OCI-M2 (cell line): ENCODE results near the gene MEMO1.
"Not testable (repeated sequence)": the region's sequence is repeated elsewhere in the genome, so short reads cannot be mapped to it uniquely, and the experiment has no call there.

Experiments
- DNase-seq: peaks from one replicate; lab custom pipeline; 2025; ENCODE audit not compliant: unreplicated experiment; lab: John Stamatoyannopoulos, UW

Gene MEMO1

DNA sequence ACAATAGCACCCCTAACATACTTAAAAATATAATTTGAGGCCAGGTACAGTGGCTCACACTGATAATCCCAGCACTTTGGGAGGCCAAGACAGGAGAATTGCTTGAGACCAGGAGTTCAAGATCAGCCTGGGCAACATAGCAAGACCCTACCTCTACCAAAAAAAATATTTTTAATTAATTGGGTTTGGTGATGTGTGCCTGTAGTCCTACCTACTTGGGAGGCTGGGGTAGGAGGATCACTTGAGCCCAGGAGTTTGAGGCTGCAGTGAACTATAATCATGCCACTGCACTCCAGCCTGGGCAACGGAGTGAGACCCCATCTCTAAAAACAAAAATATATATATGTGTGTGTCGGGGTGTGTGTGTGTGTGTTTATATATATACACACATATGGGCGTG, 91.3 kb downstream of the MEMO1 start:
- no peak for DNase-seq

DNA sequence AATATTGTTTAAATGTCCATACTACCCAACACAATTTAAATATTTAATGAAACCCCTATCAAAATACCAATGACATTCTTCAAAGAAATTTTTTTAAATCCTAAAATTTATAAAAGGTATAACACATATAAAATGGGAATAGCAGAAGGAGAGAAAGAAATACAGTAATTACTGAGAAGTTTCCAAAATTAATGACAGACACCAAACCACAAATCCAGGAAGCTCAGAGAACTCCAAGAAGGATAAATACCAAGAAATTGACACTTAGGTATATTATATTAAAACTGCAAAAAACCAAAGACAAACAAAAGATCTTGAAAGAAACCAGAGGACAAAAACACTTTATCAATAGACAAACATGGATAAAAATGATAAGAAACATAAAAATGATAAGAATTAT, 101.1 kb downstream of the MEMO1 start:
- DNase-seq: no peak

DNA sequence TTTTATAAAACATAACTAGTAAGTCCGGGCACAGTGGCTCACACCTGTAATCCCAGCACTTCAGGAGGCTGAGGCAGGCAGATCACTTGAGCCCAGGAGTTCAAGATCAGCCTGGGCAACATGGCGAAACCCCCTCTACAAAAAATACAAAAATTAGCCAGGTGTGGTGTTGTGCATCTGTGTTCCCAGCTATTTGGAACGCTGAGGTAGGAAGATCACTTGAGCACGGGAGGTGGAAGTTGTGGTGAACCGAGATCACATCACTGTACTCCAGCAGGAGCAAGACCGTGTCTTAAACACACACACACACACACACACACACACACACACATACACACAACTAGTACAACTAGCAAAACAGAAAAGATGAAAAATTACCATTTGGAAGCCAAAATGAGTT, 103.3 kb downstream of the MEMO1 start:
- not testable (repeated sequence) for DNase-seq

DNA sequence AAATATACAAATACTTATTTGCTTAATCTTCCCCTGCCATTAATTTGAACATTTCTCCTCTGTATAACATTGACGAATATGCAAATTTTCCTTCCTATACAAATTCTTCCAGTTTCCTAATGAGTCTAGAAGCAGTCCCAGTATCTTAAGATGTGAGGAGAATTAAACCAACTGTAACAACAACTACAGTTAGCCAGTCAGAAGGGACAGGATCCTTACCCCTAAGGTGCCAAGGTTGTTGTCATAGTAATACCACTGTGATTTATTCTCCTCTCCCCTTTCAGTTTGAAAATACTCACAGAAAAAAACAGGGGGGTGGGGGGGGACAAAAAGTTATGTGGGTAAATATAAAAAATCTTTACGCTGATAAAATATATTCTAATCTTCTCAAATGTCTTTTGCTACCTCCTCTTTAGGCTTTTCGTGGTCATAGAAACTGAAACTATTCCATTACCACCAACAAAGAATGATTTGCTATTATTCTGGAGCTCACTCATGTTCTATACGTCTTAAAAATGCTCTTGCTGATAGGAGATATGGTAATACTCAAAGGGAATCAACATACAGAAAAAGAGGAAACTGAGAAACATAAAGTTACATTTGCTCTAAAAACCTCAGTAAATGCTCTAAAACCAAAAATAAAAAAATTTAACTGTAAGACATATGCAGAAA, 107.6 kb downstream of the MEMO1 start:
- no peak for DNase-seq

DNA sequence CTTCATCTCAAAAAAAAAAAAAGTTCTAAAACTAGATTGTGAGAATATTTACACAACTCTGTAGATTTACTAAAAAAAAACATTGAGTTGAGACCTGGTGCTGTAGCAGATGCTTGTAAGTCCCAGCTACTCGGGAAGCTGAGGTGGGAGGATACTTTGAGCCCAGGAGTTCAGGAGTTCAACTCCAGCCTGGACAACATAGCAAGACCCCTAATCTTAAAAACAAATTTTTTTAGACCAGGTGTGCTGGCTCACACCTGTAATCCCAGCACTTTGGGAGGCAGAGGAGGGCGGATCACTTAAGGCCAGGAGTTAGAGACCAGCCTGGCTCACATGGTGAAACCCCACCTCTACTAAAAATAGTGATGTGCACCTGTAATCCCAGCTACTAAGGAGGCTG, 108.9 kb downstream of the MEMO1 start:
- DNase-seq: no peak

DNA sequence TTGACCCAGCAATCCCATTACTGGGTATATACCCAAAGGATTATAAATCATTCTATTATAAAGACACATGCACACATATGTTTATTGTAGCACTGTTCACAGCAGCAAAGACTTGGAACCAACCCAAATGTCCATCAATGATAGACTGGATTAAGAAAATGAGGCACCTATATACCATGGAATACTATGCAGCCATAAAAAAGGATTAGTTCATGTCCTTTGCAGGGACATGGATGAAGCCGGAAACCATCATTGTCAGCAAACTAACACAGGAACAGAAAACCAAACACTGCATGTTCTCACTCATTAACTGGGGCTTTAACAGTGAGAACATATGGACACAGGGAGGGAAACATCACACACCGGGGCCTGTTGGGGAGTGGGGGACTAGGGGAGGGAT, 110.7 kb downstream of the MEMO1 start:
- DNase-seq: not testable (repeated sequence)

DNA sequence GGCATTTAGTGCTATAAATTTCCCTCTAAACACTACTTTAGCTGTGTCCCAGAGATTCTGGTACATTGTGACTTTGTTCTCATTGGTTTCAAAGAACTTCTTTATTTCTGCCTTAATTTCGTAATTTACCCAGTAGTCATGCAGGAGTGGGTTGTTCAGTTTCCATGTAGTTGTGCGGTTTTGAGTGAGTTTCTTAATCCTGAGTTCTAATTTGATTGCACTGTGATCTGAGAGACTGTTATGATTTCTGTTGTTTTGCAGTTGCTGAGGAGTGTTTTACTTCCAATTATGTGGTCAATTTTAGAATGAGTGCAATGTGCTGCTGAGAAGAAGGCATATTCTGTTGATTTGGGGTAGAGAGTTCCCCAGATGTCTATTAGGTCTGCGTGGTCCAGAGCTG, 112.5 kb downstream of the MEMO1 start:
- not testable (repeated sequence) for DNase-seq

DNA sequence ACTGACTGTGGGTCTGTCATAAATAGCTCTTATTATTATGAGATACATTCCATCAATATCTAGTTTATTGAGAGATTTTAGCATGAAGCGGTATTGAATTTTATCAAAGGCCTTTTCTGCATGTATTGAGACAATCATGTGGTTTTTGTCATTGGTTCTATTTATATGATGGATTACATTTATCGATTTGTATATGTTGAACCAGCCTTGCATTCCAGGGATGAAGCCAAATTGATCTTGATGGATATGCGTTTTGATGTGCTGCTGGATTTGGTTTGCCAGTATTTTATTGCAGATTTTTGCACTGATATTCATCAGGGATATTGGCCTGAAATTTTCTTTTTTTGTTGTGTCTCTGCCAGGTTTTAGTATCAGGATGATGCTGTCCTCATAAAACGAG, 113.5 kb downstream of the MEMO1 start:
- not testable (repeated sequence) for DNase-seq

DNA sequence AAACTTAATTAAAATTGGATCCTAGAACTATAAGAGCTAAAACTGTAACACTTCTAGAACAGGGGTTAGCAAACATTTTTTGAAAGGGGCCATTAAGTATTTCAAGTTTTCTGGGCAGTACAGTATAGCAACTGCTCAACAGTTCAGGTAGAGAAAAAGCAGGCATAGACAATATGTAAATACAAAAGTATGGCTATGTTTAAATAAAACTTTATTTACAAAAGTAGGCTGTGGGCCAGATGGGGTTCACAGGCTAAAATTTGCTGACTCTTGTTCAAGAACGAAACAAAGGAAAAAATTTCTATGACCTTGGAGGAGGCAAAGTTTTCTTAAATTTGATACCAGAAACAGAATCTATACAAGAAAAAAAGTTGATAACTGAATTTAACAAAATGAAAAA, 114.5 kb downstream of the MEMO1 start:
- no peak for DNase-seq

DNA sequence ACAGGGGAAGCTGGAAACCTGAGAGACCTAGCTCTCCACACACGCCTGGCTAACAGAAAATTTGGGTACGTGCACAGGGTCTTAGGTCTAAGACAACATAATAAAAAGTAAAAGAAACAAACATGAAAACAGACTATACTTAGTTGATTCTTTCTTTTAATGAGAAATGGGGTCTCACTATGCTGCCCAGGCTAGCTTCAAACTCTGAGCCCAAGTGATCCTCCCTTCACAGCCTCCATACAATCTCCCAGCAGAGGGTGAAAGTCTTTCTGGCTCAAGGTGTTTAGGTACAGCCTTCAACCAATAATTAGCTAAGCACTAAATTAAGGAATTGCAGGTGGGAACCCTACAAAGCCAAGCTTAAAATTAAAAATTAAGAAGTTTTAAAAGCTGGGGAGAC, 116.2 kb downstream of the MEMO1 start:
- no peak for DNase-seq

DNA sequence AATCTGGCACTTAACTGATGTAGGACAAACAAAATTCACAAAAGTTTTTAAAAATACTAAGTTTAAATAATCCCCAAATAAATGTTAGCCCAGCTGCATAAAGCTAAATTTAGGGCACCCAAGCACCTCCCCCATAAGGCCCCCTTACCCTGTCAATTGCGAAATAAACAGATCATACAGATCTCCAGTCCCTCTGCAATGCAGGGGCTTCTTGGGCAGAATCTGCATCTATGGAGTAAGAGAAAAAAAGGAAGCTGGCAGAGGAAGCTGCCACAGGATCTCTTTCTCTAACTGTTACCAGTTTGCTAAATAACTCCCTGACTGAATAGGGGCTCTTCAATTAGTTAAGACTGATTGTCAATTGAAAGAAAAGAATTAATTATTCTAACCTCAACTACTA, 117.7 kb downstream of the MEMO1 start:
- DNase-seq: no peak

DNA sequence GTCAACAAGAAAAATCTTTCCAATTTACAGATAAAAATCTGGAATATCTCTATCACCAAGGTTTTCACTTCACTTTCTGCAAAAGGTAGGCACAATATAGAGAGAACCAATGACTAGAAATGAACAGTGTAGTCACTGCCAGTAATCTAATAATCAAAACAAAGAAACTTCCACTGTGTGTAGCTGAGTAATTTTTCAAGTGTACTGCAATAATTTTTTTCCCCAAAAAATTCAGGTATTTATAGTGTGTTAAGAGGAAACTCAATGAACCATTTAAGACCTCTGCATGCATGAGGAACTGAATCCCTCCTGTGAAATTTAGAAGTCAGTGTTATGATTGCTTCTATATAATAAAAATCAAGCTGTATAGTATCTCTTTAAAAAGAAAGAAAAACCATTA, 121.8 kb downstream of the MEMO1 start:
- no peak for DNase-seq

DNA sequence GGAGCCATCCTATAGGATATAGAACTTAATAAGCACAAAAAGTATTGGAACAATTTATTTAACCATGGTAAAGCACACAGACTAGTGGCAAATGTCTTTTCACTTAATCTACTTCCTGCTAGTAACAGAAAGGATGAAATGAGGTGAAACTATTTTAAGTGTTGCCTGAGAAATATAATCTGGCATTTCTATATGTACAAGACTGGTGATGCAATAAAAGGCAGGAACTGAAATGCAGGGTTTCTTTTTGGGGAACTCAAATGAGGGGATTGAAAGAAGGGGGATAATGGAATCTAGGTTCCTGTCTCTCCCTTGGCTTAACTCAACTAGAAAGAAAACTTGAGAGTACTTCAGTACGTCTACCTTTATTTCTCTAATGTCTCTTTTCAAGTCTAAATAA, 122.3 kb downstream of the MEMO1 start:
- DNase-seq: no peak

DNA sequence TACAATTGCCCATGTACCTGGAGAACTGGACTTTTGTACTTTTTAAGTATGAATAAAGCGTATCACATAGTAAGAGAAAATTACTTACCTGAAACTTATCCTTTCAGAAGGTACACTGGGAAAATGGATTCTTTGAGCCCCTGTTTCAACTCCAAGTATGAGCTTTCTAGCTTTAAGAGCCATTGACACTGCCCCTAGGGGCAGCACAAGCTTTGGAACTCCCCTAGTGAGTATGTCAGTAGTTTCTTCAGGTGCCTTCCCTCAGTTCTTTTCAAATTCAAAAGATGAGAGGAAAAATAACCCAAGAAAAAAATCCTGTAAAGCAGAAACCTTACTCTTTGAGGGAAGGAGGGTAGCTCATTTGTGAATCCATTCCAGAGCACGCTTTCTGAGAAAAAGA, 124.1 kb downstream of the MEMO1 start:
- DNase-seq: no peak

DNA sequence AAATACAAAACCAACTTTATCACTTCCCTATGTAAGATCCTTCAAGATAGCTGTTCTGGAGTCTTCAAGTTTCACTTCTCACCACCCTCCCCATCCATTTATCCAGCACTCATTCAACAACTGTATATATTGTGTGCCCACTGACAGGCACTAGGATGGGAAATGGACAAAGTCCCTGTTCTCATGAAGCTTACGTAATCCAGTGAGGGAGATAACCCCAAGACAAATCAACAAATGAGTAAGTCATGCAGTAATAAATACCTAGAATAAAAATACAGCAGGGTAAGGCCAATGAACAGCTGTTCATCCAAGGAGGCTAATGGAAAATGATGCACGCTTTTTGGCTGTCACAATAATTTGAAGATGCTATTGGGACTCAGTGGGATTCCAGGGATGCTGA, 133.8 kb downstream of the MEMO1 start:
- DNase-seq: no peak

DNA sequence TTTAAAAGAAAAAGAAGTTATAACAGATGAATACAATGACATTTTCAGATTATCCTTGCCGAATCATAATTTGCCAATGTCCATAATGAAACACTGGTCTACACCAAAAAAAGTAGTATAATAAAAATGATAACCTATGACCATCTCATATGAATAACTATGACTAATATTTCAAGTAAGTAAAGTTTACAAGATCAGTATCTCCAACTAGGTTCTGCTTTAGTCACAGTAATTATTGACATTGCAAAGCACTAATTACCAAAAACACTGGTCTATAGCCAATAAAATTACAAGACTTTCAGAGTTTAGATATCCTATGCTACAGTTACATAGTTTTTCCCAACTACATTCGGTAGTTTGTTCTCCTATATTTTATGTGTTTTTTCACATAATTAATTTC, 136.7 kb downstream of the MEMO1 start:
- no peak for DNase-seq

DNA sequence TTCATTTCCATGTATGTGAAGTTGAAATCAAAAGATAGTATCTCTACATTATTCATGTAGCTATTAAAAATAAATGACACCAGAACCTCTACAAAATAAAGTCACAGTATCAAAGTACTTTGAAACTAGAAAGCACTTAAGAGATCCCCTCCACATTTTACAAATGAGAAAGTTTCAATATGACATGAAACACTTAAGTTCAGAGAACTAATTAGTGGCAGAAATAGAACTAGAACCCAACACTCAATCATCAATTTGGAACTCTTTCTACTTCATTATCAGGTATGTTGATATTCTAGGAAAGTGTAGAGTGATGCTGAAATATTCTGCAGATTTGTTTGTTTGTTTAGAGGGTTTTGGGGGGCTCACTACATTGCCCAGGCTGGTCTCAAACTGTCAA, 145.6 kb downstream of the MEMO1 start:
- DNase-seq: no peak

DNA sequence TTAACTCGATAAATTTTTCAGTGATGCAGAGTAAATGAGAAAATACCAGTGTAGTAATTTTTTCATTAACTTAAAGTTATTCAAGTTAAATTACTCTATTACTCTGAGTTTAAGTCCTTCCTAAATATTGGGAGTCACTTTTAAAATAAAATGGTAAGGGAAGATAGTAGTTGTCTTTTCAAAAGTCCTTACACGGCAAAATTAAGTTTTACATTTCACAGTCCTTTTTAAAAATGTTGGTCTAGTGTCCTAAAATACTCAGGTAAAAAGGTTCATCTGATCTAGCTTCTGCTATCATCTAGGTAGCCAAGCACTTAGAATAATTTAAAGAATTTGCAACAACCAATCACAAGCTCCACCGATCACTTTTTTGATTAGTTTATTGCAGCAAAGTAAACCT, 146.9 kb downstream of the MEMO1 start:
- no peak for DNase-seq

DNA sequence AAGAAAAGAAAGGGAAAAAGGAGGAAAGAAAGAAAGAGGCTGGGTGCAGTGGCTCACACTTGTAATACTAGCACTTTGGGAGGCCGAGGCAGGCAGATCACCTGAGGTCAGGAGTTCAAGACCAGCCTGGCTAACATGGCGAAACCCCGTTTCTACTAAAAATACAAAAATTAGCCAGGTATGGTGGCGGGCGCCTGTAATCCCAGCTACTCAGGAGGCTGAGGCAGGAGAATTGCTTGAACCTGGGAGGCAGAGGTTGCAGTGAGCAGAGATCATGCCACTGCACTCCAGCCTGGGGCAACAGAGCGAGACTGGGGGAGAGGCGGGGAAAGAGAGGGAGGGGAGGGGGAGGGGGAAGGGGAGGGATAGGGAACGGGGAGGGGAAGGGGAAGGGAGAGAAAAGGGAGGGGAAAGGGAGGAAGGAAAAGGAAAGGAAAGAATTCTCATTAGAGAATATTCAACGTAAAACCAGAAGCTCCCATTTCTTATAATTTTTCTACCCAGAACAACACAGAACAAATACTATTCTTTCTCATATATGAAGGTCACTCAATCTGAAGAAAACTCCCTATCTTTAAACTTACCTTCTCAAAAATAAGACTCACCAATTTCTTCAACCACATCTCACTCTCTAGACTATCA, 147.7 kb downstream of the MEMO1 start:
- not testable (repeated sequence) for DNase-seq

DNA sequence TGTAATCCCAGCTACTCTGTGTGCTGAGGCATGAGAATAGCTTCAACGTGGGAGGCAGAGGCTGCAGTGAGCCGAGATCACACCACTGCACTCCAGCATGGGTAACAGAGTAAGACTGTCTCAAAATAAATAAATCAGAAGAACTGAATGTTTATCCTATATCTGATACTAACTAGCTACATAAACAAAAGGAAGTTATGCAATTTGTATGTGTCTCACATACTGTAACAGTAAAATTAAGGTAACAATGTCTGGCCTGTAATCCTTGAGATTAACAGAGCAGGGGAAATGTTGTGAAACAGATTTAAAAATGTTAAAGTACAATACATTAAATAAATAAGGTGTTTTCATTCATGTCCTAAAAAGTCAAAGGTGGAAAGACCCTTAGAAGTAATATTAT, 150.8 kb downstream of the MEMO1 start:
- DNase-seq: no peak

DNA sequence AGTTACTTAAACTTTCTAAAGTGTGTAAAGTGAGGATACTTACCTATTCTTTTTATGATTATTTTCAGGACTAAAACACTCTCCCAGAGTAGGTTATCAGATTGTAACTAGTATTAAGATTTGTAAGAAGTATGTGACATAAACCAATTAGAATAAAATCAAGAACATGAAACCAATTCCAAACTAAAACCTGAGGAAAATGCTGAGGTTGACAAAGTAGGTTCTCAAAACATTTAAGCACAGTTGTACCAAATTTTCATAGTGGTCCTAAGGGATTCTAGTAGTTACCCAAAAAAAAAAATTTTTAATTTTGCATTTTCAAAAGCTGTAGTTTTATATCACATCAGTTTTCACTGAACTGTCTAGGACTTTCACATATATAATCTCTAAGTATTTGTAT, 157.3 kb downstream of the MEMO1 start:
- no peak for DNase-seq

DNA sequence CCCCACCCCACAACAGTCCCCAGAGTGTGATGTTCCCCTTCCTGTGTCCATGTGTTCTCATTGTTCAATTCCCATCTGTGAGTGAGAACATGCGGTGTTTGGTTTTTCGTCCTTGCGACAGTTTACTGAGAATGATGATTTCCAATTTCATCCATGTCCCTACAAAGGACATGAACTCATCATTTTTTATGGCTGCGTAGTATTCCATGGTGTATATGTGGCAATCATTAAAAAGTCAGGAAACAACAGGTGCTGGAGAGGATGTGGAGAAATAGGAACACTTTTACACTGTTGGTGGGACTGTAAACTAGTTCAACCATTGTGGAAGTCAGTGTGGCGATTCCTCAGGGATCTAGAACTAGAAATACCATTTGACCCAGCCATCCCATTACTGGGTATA, 168.7 kb downstream of the MEMO1 start:
- DNase-seq: not testable (repeated sequence)

DNA sequence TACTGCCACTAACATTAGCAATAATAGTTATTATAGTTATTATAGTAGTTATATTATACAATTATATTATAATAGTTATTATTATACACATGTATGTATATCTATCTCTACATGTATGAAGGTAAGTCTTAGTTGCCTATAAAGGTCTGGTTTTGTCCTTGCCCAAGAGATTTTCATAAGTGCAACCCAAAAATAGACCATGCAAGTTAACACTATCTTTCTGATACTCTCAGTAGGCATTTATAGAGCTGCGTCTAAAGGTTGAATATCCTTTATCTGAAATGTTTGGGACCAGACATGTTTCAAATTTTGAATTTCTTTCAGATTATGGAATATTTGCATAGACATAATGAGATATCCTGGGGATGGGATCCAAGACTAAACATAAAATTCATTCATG, 175.4 kb downstream of the MEMO1 start:
- DNase-seq: no peak
